ENCODE results near the gene MTURN.

MTURN gene

GRCh38 chr7:30162133-30162532, 27.3 kb downstream of the MTURN start:
- peak; percentile 18 for DNase-seq (ENCODE audit: low spot score)

DNA sequence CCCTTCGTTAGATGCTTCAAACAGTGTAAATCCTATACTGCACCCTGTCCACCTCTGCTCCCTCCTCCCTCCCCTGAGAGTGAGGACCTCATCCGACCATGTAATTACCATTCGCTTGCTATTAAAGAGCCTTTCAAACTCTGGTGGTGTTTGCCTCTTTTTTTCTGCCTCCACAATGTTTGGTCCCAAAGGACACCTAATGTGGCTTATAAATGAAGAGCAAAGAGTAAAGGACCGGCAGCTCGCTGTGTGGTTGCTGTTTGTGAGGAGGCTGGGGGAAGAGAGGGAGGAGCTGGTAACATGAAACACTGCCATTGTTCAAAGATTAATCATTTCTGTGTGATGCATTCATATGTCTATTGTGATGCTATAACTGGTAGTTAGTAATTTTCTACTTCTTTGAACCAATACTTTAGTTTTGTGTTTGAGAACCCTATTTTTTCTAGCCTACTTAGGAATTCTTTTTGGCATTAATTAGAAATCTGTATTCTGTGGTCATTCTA, 27.9 kb downstream of the MTURN start:
- DNase-seq (ENCODE audit: low spot score) = no peak

- no peak for DNase-seq (ENCODE audit: low spot score)
These were observed 28.6 kb downstream of the MTURN start for GRCh38 chr7:30163231-30163894.

- peak; percentile 62 for DNase-seq (ENCODE audit: low spot score)
These were observed 29.8 kb downstream of the MTURN start for GRCh38 chr7:30164567-30164966.

- no peak for DNase-seq (ENCODE audit: low spot score)
These were observed 30.8 kb downstream of the MTURN start for GRCh38 chr7:30165590-30165989.

DNA sequence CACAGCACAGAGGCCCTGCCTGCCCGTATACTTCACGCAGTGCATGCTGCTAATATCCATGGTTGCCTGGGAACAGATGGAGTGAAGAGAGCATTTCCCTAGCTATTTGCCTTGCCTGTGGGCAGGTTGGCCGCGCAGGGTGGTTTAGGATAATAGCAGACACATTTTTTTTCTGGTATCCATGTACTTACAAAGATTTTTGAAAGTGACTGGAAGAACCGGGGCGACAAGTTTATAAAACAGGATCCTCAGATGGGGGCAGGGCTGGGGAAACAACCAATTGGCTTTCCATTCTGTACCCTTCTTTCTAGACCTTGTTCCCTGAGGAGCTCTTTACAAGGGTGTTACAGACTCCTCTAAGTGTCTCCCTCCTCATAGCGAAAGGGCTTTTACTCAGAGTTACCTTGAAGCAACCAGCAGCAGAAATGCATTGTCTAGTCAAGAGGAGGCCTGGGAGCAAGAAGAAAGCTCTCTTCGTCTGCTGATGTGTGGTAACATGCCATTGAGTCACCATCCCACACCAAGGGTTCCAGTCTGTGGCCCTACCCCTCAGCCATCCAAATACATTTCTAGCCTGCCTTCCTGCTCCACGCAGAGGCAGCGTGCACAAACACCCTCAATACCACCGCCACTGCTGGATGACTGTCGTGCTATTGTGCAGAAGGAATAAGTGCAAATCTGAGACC, 31.5 kb downstream of the MTURN start:
- no peak for DNase-seq (ENCODE audit: low spot score)

DNA sequence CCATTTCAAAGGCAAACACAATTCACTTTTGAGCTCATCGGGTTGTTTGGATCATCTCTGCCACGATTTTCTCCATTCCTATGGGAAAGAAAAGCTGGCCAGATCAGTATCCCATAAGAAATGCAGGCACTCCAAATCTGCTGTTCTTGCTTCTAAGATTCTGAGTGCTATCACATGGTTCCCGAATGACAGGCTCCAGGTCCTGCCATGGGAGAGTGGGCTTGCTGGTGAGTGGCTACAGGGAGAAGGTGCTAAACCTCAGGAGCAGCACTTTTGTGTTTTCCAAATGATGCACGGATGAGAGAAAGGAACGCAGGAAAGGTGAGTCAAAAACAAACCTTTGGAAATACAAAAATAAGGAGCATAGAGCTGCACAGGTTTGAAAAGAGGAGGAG, 32.1 kb downstream of the MTURN start:
- no peak for DNase-seq (ENCODE audit: low spot score)

DNA sequence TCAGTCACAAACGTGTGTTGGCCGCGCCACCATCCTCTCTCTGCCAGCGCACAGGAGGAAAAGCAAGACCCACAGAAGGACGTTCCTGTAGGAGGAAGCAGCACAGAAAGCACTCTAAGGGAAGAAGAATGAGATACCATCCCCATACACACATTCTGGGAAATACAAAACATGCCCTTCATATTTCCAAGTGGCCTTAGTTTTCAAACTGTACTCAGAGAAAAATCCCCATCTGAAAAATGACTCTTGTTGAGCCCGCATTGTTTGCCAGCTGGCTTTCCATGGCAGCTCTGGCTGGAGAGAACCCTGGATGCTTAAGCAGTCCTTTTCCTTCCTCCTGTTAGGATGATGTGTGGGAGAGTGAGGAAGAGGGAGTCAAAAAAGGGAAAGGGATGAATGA, 33.1 kb downstream of the MTURN start:
- DNase-seq (ENCODE audit: low spot score) = no peak

- DNase-seq (ENCODE audit: low spot score) = no peak
These were observed 34.2 kb downstream of the MTURN start for GRCh38 chr7:30168835-30169573.

GRCh38 chr7:30169579-30169978, 34.8 kb downstream of the MTURN start:
- no peak for DNase-seq (ENCODE audit: low spot score)

- no peak for DNase-seq (ENCODE audit: low spot score)
These were observed 35.9 kb downstream of the MTURN start for GRCh38 chr7:30170476-30171205.

DNA sequence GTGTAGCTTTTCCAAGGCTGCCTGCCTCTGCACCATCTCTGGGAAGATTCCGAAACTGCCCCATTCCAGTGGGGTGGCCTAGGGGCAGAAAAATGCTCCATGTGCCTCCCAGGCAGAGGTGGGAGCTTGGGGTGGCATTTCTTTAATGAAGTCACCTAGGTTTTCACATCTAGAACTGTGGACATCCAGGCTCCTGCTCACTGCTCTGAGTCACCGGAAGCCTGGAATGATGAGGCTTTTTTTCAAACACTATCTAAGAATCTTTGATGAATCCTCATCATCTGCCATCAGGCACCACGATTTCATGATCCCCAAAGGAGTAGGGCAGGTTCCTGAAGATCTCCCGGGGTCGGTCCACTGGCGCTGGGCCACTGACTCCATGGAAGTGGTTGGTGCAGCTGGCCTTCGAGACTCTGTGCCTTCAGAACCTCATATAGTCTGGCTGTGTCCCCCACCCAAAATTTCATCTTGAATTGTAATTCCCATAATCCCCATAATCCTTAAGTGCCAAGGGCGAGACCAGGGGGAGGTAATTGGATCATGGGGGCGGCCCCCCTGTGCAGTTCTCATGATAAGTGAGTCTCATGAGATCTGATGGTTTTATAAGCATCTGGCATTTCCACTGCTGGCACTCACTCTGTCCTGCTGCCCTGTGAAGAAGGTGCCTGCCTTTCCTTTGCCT, 37.1 kb downstream of the MTURN start:
- no peak for DNase-seq (ENCODE audit: low spot score)

DNA sequence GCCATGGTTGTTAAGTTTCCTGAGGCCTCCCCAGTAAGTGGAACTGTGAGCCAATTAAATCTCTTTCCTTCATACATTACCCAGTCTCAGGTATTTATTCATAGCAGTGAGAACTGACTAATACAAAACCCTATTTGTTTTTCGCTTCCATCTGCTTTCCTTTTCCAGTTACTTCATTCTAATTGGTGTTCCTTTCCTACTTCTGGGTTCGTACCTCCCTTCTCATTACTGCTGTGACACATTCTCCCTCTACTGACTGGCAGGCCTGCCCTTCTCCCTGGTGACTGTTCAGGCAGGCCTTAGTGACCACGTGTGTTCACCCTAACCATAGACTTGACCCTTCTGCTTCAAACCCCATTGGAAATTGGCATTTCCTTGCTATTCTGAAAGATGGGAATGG, 37.7 kb downstream of the MTURN start:
- DNase-seq (ENCODE audit: low spot score) = no peak

DNA sequence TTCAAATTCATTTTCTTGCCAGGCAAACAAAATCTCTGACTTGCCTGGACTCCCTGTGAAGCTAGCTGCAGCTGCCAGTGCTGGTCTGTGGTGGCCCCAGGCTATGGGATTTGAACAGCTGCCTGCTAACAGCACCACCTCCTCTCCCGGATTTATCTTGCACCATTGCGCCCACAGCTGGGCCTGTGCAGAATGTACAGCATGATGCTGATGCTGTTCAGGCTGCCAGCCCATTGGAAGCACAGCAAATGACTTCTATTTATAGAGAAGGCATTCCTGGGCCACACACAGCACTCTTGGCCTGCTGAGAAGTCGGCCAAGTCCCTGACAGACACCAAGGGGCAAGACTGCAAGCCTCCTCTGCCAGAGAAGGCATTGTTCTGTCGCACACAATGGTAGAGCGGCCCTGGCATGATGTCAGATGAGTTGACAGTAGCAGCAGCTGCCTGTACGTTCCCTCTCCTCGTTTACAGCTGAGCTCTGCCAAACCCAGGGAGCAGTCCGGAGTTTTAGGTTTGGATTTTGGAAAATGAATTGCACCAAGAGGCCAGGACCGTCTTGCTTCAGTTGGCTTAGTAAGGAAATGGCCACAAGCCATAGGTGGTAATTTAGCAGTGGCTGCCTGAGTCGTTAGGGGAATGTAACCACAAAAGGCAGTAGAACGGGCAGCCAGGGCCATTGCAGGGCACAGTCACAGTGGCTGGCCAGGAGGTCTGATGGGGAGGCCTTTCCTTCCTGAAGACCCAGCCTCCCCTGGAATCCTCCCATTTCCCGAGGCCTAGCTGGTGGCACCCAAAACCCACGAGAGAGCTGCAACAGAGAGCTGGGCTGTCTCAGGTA, 38.5 kb downstream of the MTURN start:
- DNase-seq (ENCODE audit: low spot score) = no peak

DNA sequence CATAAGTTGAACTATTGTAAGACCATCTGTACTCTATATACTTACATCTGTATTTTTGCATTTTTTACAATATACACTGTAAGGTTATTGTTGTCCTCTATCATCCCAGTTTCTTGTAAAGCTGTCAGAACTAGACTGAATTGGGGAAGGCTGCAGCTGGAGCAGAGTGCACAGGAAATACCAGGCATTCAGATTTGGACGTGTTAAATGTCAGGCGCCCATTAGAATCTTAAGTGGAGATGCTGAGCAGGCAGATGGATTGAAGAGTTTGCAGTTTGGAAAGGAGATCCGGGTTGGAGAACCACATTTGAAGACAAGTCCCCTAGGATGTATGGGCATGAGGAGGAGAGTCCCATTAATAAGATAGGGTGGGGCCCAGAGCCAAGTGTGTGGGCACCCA, 40.4 kb downstream of the MTURN start:
- no peak for DNase-seq (ENCODE audit: low spot score)

DNA sequence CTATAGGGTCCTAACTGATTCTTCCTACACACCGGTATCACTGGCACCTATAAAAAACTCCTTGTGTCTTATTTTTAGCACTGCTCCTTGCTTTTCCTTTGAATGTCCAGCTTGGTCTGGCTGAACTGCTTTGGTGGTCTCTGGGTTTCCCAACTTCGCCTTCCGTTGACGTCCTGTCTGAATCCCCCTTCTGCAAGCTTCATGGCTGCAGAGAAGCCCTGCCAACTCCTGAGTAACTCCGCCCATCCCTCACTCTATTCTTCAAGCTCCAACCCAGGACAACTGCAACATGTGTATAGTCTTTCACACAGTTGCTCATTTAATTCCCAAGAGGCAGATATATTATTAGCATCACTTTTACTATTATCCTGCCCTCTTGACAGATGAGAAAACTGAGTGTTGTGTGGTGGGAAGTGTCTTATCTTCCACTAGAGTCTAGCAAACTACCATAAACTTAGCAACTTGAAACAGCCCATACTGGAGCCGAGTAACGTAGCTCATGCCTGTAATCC, 40.9 kb downstream of the MTURN start:
- DNase-seq (ENCODE audit: low spot score) = no peak

DNA sequence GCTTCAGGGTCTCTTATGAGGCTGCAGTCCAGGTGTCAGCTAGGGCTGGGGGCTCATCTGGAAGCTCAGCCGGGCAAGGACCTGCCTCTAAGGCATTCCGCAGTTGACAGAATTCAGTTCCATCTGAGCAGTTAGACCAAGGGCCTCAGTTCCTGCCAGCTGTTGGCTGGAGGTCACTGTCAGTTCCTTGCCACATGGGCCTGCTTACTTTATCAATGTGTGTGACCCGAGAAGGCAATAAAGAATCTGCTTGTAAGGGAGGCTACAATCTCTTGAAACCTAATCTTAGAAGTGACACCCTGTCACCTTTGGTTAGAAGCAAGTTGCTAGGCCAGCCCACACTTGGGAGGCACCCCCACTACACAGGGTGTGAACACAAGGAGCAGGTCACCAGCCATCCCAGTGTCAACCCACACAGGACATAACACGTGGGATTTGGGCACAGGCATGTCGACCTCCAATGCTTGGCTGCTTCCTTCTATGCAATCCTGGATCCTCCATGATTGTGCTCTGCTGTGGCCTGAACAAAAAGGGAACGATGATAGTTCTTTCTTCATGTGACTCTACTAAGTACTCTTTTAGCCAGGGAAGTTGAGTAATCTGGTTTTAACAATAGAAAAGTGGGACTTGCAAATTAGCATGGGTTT, 41.8 kb downstream of the MTURN start:
- no peak for DNase-seq (ENCODE audit: low spot score)

- no peak for DNase-seq (ENCODE audit: low spot score)
These were observed 42.4 kb downstream of the MTURN start for GRCh38 chr7:30177186-30177585.

DNA sequence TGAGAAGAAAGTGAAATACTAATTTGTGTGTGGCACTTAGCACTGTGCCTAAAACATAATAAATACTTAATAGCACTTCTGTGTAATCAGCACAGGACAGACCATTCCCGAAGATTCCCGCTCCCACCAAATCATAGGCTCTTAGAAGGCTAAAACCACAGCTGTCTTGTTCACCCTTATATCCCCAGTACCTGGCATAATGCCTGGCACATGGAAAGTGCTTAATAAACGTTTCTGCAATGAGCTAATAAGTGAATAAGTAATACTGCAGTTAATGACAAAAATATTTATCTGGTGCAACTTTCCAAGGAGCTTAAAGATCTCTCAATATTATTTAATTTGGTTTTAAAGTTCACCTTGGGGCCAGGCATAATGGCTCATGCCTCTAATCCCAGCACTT, 43.2 kb downstream of the MTURN start:
- no peak for DNase-seq (ENCODE audit: low spot score)

DNA sequence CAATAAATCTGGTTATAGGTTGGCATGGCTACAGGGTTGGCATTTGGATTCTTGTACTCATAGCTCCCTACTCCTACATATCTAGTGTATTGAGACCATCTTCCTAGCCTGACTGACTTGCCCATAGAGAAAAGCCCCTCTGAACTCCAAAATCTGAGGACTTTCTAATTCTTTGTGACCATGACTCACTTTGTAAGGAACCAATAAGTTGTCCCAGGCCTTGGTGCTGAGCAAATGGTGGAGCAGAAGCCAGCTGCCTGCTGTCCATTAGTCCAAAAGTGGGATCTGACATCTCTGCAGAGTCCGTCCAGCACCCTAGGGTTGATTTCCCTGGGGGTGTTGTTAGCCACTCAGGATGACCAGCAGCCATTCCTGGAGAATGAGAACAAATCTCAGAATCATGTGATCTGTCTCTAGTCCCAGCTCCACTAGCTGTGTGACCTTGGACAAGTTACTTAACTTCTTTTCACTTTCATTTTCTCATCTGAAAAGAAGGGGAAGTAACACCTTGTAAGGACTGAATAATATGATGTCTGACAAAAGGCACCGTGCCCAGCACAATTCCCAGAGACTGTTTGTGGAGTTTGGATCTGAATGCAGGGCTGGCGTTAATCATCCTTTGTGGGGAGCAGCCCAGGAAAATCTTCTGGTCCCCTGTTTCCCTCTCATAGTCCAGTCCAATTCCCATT, 44.1 kb downstream of the MTURN start:
- no peak for DNase-seq (ENCODE audit: low spot score)

All from hematopoietic multipotent progenitor cell treated with erythropoietin and hydrocortisone succinate and interleukin-3 and kit ligand, for 15 days (in vitro differentiated cells).